ENCODE results near the gene R3HDM4.

- no peak for TF ChIP-seq CTCF (IDR thresholded peaks at IDR 0.05; ENCODE audit: low read depth, low read length)
- no peak for TF ChIP-seq POLR2A (IDR thresholded peaks at IDR 0.05; ENCODE audit: extremely low read depth, insufficient read length)
These were observed 45.1 kb downstream of the R3HDM4 start for GRCh38 chr19:867855-868457.

Data from NB4 (cell line).